GOT3 (cell line): ENCODE data around the gene ATP6V1A.

Experiments
- DNase-seq: peaks from one replicate; lab custom pipeline; 2025; ENCODE audit warnings: mixed read lengths; lab: John Stamatoyannopoulos, UW

The ATP6V1A gene

GRCh38 chr3:113747283-113748046 lies 630 bp downstream of the ATP6V1A start:
- no peak for DNase-seq

- DNase-seq: no peak
These were observed 4.3 kb downstream of the ATP6V1A start for GRCh38 chr3:113751141-113751540.

- no peak for DNase-seq
These were observed 6.6 kb downstream of the ATP6V1A start for GRCh38 chr3:113753376-113753985.

- DNase-seq: no peak
These were observed 7.8 kb downstream of the ATP6V1A start for GRCh38 chr3:113754494-113755159.

- no peak for DNase-seq
These were observed 11.7 kb downstream of the ATP6V1A start for GRCh38 chr3:113758389-113759024.

GRCh38 chr3:113764698-113765097 lies 17.9 kb downstream of the ATP6V1A start:
- no peak for DNase-seq

- DNase-seq: no peak
These were observed 22.7 kb downstream of the ATP6V1A start for GRCh38 chr3:113769551-113769950.

- DNase-seq: no peak
These were observed 25.2 kb downstream of the ATP6V1A start for GRCh38 chr3:113771993-113772392.

GRCh38 chr3:113773381-113773780 lies 26.5 kb downstream of the ATP6V1A start:
- DNase-seq: no peak

- DNase-seq: no peak
These were observed 28.7 kb downstream of the ATP6V1A start for GRCh38 chr3:113775516-113775915.

- no peak for DNase-seq
These were observed 29.7 kb downstream of the ATP6V1A start for GRCh38 chr3:113776564-113776963.

GRCh38 chr3:113783463-113783862 lies 36.6 kb downstream of the ATP6V1A start:
- DNase-seq: no peak

- DNase-seq: no peak
These were observed 37.1 kb downstream of the ATP6V1A start for GRCh38 chr3:113783980-113784379.

- DNase-seq: no peak
These were observed 44.5 kb downstream of the ATP6V1A start for GRCh38 chr3:113791381-113791780.

- DNase-seq: no peak
These were observed 47.7 kb downstream of the ATP6V1A start for GRCh38 chr3:113794526-113794925.

- DNase-seq: no peak
These were observed 48.9 kb downstream of the ATP6V1A start for GRCh38 chr3:113795693-113796092.

- DNase-seq: no peak
These were observed 56.1 kb downstream of the ATP6V1A start for GRCh38 chr3:113802795-113803455.

GRCh38 chr3:113804661-113805060 lies 57.8 kb downstream of the ATP6V1A start:
- no peak for DNase-seq

GRCh38 chr3:113805249-113805648 lies 58.4 kb downstream of the ATP6V1A start:
- no peak for DNase-seq

GRCh38 chr3:113812854-113813253 lies 66.0 kb downstream of the ATP6V1A start:
- no peak for DNase-seq

GRCh38 chr3:113819866-113820265 lies 73.0 kb downstream of the ATP6V1A start:
- no peak for DNase-seq

GRCh38 chr3:113825090-113825489 lies 78.3 kb downstream of the ATP6V1A start:
- no peak for DNase-seq
